ENCODE measurements around the gene TSPAN9. TPM values are rescaled to one million over a fixed set of nuclear protein-coding genes. Genes with fewer than 3 reads are reported as not detected.

TSPAN9 gene
- total RNA-seq, 1 donor from 2014 or later = 40.9 TPM

GRCh38 chr12:3315201-3315661 lies 238.1 kb downstream of the TSPAN9 start:
- no peaks in the 10 kb centered on the region for H3K36me3 ChIP-seq (ENCODE audit: insufficient read depth, low read length)
- FAIRE-seq = no peak
- peaks cover 33% of the 10 kb centered on the region for H3K4me1 ChIP-seq (ENCODE audit: insufficient read depth, low read length)
- H3K27ac Mint-ChIP-seq (ENCODE audit: unreplicated experiment) = no peak overlapping the region
- H3K4me2 ChIP-seq (ENCODE audit: low read length) = no peak overlapping the region
- H4K20me1 ChIP-seq (ENCODE audit: insufficient read depth, low read length) = no peaks in the 10 kb centered on the region
- DNase-seq (ENCODE audit: low read depth) = peak; percentile 69
- TF ChIP-seq CTCF (IDR thresholded peaks at IDR 0.05; ENCODE audit: insufficient read depth, low read depth, low read length) (no peak), EZH2 (IDR thresholded peaks at IDR 0.05; ENCODE audit: insufficient read depth, low read length) (no peak)
- H3K27me3 Mint-ChIP-seq (ENCODE audit: low read depth, unreplicated experiment) = peaks cover 72% of the 10 kb centered on the region
- H3K4me1 Mint-ChIP-seq (ENCODE audit: low read depth, unreplicated experiment) = peaks cover 2% of the 10 kb centered on the region
- H3K27me3 ChIP-seq (ENCODE audit: insufficient read depth, low read length) = peaks cover 12% of the 10 kb centered on the region
- H2AFZ ChIP-seq (ENCODE audit: low read depth, low read length) = no peak overlapping the region
- no peaks in the 10 kb centered on the region for H3K36me3 Mint-ChIP-seq (ENCODE audit: low read depth, unreplicated experiment)
- no peak overlapping the region for H3K4me3 Mint-ChIP-seq (ENCODE audit: unreplicated experiment)
- H3K9me3 ChIP-seq (ENCODE audit: insufficient read depth, low read depth, low read length) = no peaks in the 10 kb centered on the region
- H3K9me3 Mint-ChIP-seq (ENCODE audit: unreplicated experiment) = peaks cover 3% of the 10 kb centered on the region
- H3K9ac ChIP-seq (ENCODE audit: low read length) = no peak overlapping the region
- no peak overlapping the region for H3K27ac ChIP-seq (ENCODE audit: low read depth, low read length)
- H3K79me2 ChIP-seq (ENCODE audit: insufficient read depth, low read length) = no peaks in the 10 kb centered on the region
- H3K4me3 ChIP-seq (ENCODE audit: insufficient read depth, low read depth, low read length) = no peak overlapping the region

- peaks cover 12% of the 10 kb centered on the region for H3K27me3 ChIP-seq (ENCODE audit: insufficient read depth, low read length)
- H3K36me3 ChIP-seq (ENCODE audit: insufficient read depth, low read length) = no peaks in the 10 kb centered on the region
- no peaks in the 10 kb centered on the region for H3K79me2 ChIP-seq (ENCODE audit: insufficient read depth, low read length)
- peaks cover 26% of the 10 kb centered on the region for H3K4me1 ChIP-seq (ENCODE audit: insufficient read depth, low read length)
- no peaks in the 10 kb centered on the region for H3K9me3 ChIP-seq (ENCODE audit: insufficient read depth, low read depth, low read length)
- no peak overlapping the region for H3K9ac ChIP-seq (ENCODE audit: low read length)
- DNase-seq (ENCODE audit: low read depth) = no peak
- FAIRE-seq = no peak
- Mint-ChIP-seq H3K27ac (ENCODE audit: unreplicated experiment) (no peak overlapping the region), H3K4me1 (ENCODE audit: low read depth, unreplicated experiment) (peaks cover 2% of the 10 kb centered on the region), H3K4me3 (ENCODE audit: unreplicated experiment) (no peak overlapping the region), H3K9me3 (ENCODE audit: unreplicated experiment) (peaks cover 3% of the 10 kb centered on the region), H3K36me3 (ENCODE audit: low read depth, unreplicated experiment) (no peaks in the 10 kb centered on the region), H3K27me3 (ENCODE audit: low read depth, unreplicated experiment) (peaks cover 73% of the 10 kb centered on the region)
- H4K20me1 ChIP-seq (ENCODE audit: insufficient read depth, low read length) = no peaks in the 10 kb centered on the region
- H2AFZ ChIP-seq (ENCODE audit: low read depth, low read length) = no peak overlapping the region
- no peak for TF ChIP-seq EZH2 (IDR thresholded peaks at IDR 0.05; ENCODE audit: insufficient read depth, low read length)
- no peak for TF ChIP-seq CTCF (IDR thresholded peaks at IDR 0.05; ENCODE audit: insufficient read depth, low read depth, low read length)
- no peak overlapping the region for H3K4me3 ChIP-seq (ENCODE audit: insufficient read depth, low read depth, low read length)
- H3K4me2 ChIP-seq (ENCODE audit: low read length) = no peak overlapping the region
- H3K27ac ChIP-seq (ENCODE audit: low read depth, low read length) = no peak overlapping the region
These were observed 239.7 kb downstream of the TSPAN9 start for GRCh38 chr12:3316776-3317480.

GRCh38 chr12:3317481-3317815 lies 240.3 kb downstream of the TSPAN9 start:
- no peak for FAIRE-seq
- Mint-ChIP-seq H3K27ac (ENCODE audit: unreplicated experiment) (no peak overlapping the region), H3K36me3 (ENCODE audit: low read depth, unreplicated experiment) (no peaks in the 10 kb centered on the region), H3K9me3 (ENCODE audit: unreplicated experiment) (peaks cover 3% of the 10 kb centered on the region), H3K4me3 (ENCODE audit: unreplicated experiment) (no peak overlapping the region), H3K4me1 (ENCODE audit: low read depth, unreplicated experiment) (peaks cover 2% of the 10 kb centered on the region), H3K27me3 (ENCODE audit: low read depth, unreplicated experiment) (peaks cover 74% of the 10 kb centered on the region)
- H3K79me2 ChIP-seq (ENCODE audit: insufficient read depth, low read length) = no peaks in the 10 kb centered on the region
- no peaks in the 10 kb centered on the region for H3K36me3 ChIP-seq (ENCODE audit: insufficient read depth, low read length)
- no peak for DNase-seq (ENCODE audit: low read depth)
- H2AFZ ChIP-seq (ENCODE audit: low read depth, low read length) = no peak overlapping the region
- H3K4me1 ChIP-seq (ENCODE audit: insufficient read depth, low read length) = peaks cover 26% of the 10 kb centered on the region
- no peak overlapping the region for H3K4me2 ChIP-seq (ENCODE audit: low read length)
- TF ChIP-seq CTCF (IDR thresholded peaks at IDR 0.05; ENCODE audit: insufficient read depth, low read depth, low read length) = no peak
- no peak for TF ChIP-seq EZH2 (IDR thresholded peaks at IDR 0.05; ENCODE audit: insufficient read depth, low read length)
- H3K9ac ChIP-seq (ENCODE audit: low read length) = no peak overlapping the region
- peaks cover 12% of the 10 kb centered on the region for H3K27me3 ChIP-seq (ENCODE audit: insufficient read depth, low read length)
- no peaks in the 10 kb centered on the region for H3K9me3 ChIP-seq (ENCODE audit: insufficient read depth, low read depth, low read length)
- no peaks in the 10 kb centered on the region for H4K20me1 ChIP-seq (ENCODE audit: insufficient read depth, low read length)
- no peak overlapping the region for H3K27ac ChIP-seq (ENCODE audit: low read depth, low read length)
- no peak overlapping the region for H3K4me3 ChIP-seq (ENCODE audit: insufficient read depth, low read depth, low read length)
